K562 (cell line): ENCODE measurements around the gene ORC5. TPM values are rescaled to one million over a fixed set of nuclear protein-coding genes. Genes with fewer than 3 reads are reported as not detected.

Source experiments
- ADNP ChIP-seq: fragments of 200-800 bp; sonication (Bioruptor generic); IDR thresholded peaks from 2 replicates; pipeline ENCODE4 v1.6.1; 2016; ENCODE audit warnings: missing genetic modification characterization, missing compliant biosample characterization
- BACH1 ChIP-seq: fragments of 200-800 bp; sonication (Bioruptor generic); IDR thresholded peaks from 2 replicates; pipeline ENCODE4 v1.6.1; 2016; ENCODE audit warnings: missing genetic modification characterization, missing compliant biosample characterization
- BCL6 ChIP-seq: fragments of 250-450 bp; sonication (Bioruptor Pico); IDR thresholded peaks from 2 replicates; pipeline ENCODE4 v1.4.0; 2020
- BHLHE40 ChIP-seq: IDR thresholded peaks from 2 replicates; pipeline ENCODE4 v1.6.1; 2011; ENCODE audit warnings: low read length, improper control_type of control experiment
- BRCA1 ChIP-seq, 2 experiments: fragments of 450-650 bp in 1 of 2; sonication (generic) in 1 of 2; formaldehyde crosslinking in 1 of 2; IDR thresholded peaks; 2 replicates each; pipeline versions ENCODE4 v1.5.0 to v1.6.1; 2017 to 2020; ENCODE audit warnings: mild to moderate bottlenecking in 1 of 2, missing genetic modification reagents in 1 of 2
- EHMT2 ChIP-seq: fragments of 450-650 bp; IDR thresholded peaks from 2 replicates; pipeline ENCODE4 v1.6.1; 2018; ENCODE audit warnings: antibody characterized with exemption
- FOS ChIP-seq: IDR thresholded peaks from 3 replicates; pipeline ENCODE4 v1.6.1; 2011; ENCODE audit not compliant: insufficient read length; ENCODE audit errors: extremely low read depth
- HEY1 ChIP-seq: fragments of 250-450 bp; sonication (Bioruptor Pico); IDR thresholded peaks from 2 replicates; pipeline ENCODE4 v1.5.0; 2020; ENCODE audit warnings: mild to moderate bottlenecking, moderate library complexity, borderline replicate concordance
- MAFG ChIP-seq: fragments of 450-650 bp; conservative IDR thresholded peaks from 2 replicates; pipeline ENCODE4 v1.6.1; 2016; ENCODE audit warnings: missing genetic modification characterization, missing compliant biosample characterization
- NELFE ChIP-seq: IDR thresholded peaks from 2 replicates; pipeline ENCODE4 v1.6.1; 2011; ENCODE audit warnings: mild to moderate bottlenecking; ENCODE audit not compliant: insufficient read depth, insufficient read length
- SETDB1 ChIP-seq: IDR thresholded peaks from one replicate; pipeline ENCODE4 v1.6.1; 2012; ENCODE audit warnings: low read length, control low read depth, inconsistent platforms
- SMARCB1 ChIP-seq: IDR thresholded peaks from 2 replicates; pipeline ENCODE4 v1.6.1; 2011; ENCODE audit warnings: improper control_type of control experiment, low read depth; ENCODE audit not compliant: insufficient read length
- SMARCC2 ChIP-seq: fragments of 450-650 bp; IDR thresholded peaks from 2 replicates; pipeline ENCODE4 v1.6.1; 2017; ENCODE audit warnings: antibody characterized with exemption, moderate library complexity, mild to moderate bottlenecking, low read depth
- ZEB2 ChIP-seq: fragments of 450-650 bp; IDR thresholded peaks from 2 replicates; pipeline ENCODE4 v1.6.1; 2016
- ZNF165 ChIP-seq: fragments of 250-450 bp; sonication (Bioruptor Pico); IDR thresholded peaks from 2 replicates; pipeline ENCODE4 v1.4.0; 2020; ENCODE audit warnings: borderline replicate concordance
- ZNF217 ChIP-seq: sonication (generic); formaldehyde crosslinking; IDR thresholded peaks from 2 replicates; pipeline ENCODE4 v1.8.0; 2022; ENCODE audit warnings: mild to moderate bottlenecking, missing genetic modification reagents
- ZNF24 ChIP-seq: fragments of 450-650 bp; IDR thresholded peaks from 2 replicates; pipeline ENCODE4 v1.6.1; 2016
- ZNF253 ChIP-seq: fragments of 250-450 bp; sonication (Bioruptor Pico); conservative IDR thresholded peaks from 2 replicates; pipeline ENCODE4 v1.6.1; 2021; ENCODE audit warnings: mild to moderate bottlenecking
- ZNF274 ChIP-seq: IDR thresholded peaks from 2 replicates; pipeline ENCODE4 v1.6.1; 2011; ENCODE audit warnings: low read depth, mild to moderate bottlenecking, low read length, moderate library complexity, borderline replicate concordance
- ZNF695 ChIP-seq: fragments of 450-650 bp; formaldehyde crosslinking; IDR thresholded peaks from 2 replicates; pipeline ENCODE4 v1.4.0; 2020; ENCODE audit warnings: mild to moderate bottlenecking, moderate library complexity
- ZSCAN29 ChIP-seq: fragments of 450-650 bp; IDR thresholded peaks from 2 replicates; pipeline ENCODE4 v1.6.1; 2017
- polyA plus RNA-seq, 8 experiments: library from polyadenylated mRNA; depleted of rRNA in 4 of 8; stranded (reverse) in 5 of 8; unstranded in 3 of 8; fragments of >200 nt; fragmentation: Nextera tagmentation in 2 of 8; fragmentation: Illumina TruSeq in 1 of 8; extraction: Ambion mirVana in 2 of 8; extraction: Trizol in 1 of 8; gene quantifications; 2 replicates each; pipeline versions ENCODE4 v1.2.1 to v1.2.3, GENCODE V29; 2011 to 2014; ENCODE audit warnings: inconsistent platforms in 1 of 8, missing spikeins in 1 of 8
- total RNA-seq, 7 experiments: library from RNA; depleted of rRNA in 6 of 7; stranded (reverse); fragments of >200 nt in 6 of 7; fragmentation: Illumina TruSeq in 2 of 7; extraction: Trizol in 2 of 7; gene quantifications; 2 replicates each; pipeline versions ENCODE4 v1.2.1 to v1.2.3, GENCODE V29; 2011 to 2021; ENCODE audit warnings: low replicate concordance in 1 of 7
- TF ChIP-seq, protein P1 (sequence below): sonication (generic); IDR thresholded peaks from 2 replicates; pipeline ENCODE4 v1.6.1; 2016
- TF ChIP-seq, protein P2 (sequence below): fragments of 250-450 bp; sonication (Bioruptor Pico); IDR thresholded peaks from 2 replicates; pipeline ENCODE4 v1.8.0; 2021; ENCODE audit warnings: borderline replicate concordance, mild to moderate bottlenecking, moderate library complexity; ENCODE audit not compliant: poor library complexity, severe bottlenecking
- TF ChIP-seq, protein P3 (sequence below): fragments of 450-650 bp; IDR thresholded peaks from 2 replicates; pipeline ENCODE4 v1.6.1; 2016; ENCODE audit warnings: antibody characterized with exemption
- TF ChIP-seq, protein P4 (sequence below): fragments of 250-450 bp; sonication (Bioruptor Pico); IDR thresholded peaks from 2 replicates; pipeline ENCODE4 v1.5.0; 2021; ENCODE audit warnings: mild to moderate bottlenecking, moderate library complexity

Gene ORC5
- total and polyA plus RNA-seq, 9 of the 15 experiments (the other 6 are each of a cell fraction or from before 2014, with no cell fraction given) = 29.8 to 136 (median 54.8) TPM

DNA sequence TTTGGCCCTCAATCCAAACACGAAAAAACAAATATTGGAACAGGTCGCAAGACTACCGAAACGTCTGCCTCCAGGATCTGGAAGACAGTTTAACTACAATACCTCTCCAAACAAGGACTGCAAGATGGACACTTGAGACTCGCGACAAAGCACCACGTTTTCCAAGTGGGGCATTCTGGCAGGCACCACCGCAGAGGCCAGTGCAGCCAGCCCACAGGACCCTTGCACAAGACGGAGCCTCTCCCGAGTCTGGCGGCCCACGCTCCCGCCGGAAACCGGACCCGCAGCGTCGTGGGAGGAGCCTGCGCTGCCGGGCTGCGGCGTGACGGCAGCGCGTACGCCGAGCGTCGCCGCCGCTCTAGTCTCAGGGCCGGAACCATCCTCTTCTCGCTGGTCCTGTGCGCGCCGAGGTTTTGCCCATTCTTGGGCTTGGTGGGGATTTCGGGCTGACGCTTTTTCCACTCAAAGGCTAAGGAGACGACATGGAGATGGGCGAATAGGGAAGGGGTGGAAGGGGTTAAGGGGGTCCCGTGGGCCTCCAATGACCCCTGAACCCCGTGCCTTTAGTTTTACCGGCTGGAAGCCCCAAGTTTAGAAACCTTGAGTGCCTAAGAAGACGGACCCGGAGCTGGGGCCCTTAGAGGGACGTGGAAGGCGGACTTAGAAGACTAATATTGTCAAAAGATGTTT, at the start of gene ORC5 (continued):
- TF ChIP-seq BRCA1 (IDR thresholded peaks at IDR 0.05) = no peak
- TF ChIP-seq BRCA1 (CRISPR knock-in tag; IDR thresholded peaks at IDR 0.05) = no peak
- TF ChIP-seq FOS = no peak
- TF ChIP-seq ADNP (tag) = no peak
- no peak for TF ChIP-seq ZNF217 (CRISPR knock-in tag)
- TF ChIP-seq ZNF274 = no peak
- TF ChIP-seq HEY1 (CRISPR knock-in tag) = no peak
- TF ChIP-seq BHLHE40 = peak; percentile 47
- TF ChIP-seq, protein P1, sequence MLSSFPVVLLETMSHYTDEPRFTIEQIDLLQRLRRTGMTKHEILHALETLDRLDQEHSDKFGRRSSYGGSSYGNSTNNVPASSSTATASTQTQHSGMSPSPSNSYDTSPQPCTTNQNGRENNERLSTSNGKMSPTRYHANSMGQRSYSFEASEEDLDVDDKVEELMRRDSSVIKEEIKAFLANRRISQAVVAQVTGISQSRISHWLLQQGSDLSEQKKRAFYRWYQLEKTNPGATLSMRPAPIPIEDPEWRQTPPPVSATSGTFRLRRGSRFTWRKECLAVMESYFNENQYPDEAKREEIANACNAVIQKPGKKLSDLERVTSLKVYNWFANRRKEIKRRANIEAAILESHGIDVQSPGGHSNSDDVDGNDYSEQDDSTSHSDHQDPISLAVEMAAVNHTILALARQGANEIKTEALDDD = no peak
- TF ChIP-seq, protein P2, sequence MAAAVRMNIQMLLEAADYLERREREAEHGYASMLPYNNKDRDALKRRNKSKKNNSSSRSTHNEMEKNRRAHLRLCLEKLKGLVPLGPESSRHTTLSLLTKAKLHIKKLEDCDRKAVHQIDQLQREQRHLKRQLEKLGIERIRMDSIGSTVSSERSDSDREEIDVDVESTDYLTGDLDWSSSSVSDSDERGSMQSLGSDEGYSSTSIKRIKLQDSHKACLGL (CRISPR knock-in tag) = no peak
- TF ChIP-seq, protein P3, sequence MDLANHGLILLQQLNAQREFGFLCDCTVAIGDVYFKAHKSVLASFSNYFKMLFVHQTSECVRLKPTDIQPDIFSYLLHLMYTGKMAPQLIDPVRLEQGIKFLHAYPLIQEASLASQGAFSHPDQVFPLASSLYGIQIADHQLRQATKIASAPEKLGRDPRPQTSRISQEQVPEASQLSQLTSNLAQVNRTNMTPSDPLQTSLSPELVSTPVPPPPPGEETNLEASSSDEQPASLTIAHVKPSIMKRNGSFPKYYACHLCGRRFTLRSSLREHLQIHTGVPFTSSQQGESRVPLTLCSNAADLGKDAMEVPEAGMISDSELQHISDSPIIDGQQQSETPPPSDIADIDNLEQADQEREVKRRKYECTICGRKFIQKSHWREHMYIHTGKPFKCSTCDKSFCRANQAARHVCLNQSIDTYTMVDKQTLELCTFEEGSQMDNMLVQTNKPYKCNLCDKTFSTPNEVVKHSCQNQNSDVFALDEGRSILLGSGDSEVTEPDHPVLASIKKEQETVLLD = peak; percentile 100
- TF ChIP-seq SMARCB1 = no peak
- TF ChIP-seq ZSCAN29 = no peak
- TF ChIP-seq BACH1 (tag) = no peak
- TF ChIP-seq MAFG = no peak
- TF ChIP-seq ZNF165 (CRISPR knock-in tag) = no peak
- no peak for TF ChIP-seq SMARCC2
- no peak for TF ChIP-seq NELFE
- no peak for TF ChIP-seq SETDB1
- no peak for TF ChIP-seq EHMT2
- TF ChIP-seq ZEB2 = no peak
- TF ChIP-seq, protein P4, sequence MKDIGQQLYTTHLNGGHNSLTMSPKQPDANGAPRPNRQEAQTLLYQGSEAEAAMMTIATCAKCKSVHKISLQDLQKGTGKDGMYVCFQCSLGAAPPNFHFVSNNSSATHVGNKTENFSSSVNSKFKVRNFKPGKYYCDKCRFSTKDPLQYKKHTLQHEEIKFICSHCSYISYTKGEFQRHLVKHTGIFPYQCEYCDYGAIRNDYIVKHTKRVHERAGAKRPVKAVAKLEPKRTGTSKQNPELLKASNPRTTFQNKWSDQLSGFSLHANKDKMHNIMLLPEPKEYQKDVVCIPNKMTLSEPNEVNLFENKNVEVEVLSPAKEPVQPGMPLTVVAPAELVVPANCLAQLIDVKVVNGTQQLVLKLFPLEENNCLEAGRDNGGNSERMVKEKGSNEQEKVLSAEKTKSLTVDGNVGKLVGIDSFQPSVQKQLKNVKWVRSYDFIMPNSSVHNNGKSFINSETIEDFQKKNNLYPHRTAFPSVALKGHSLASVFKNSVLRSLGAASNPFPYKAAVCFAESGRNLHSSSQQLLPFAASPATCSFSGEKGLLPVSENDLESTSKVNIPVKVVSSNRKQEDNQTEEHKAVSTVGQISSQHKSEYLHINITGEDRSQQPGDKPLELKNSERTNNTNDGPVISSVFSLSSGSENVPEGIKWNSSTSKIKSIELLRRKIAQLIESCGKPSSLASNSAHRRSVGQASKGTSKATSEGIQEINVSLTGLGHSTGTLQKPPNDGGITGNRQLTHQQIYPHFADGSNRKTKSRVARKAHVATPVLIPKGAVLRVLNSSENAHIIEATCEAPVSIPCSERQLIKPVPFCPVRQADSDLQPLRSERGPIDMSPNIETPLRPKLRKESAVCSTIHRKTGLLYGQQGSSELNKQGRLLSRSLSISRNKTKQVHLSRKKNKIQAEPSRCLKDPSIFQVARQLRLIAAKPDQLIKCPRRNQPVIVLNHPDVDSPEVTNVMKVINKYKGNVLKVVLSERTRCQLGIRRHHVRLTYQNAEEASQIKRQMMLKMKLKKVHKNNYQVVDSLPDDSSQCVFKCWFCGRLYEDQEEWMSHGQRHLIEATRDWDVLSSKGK (CRISPR knock-in tag) = no peak
- TF ChIP-seq ZNF253 (CRISPR knock-in tag) = no peak
- no peak for TF ChIP-seq BCL6
- peak; percentile 37; the same call in 1 of the 2 replicates for TF ChIP-seq ZNF24
- no peak for TF ChIP-seq ZNF695
